IPS-NIHi7 (cell line): ENCODE results near the gene CORT.
"Not testable (repeated sequence)": the region's sequence is repeated elsewhere in the genome, so short reads cannot be mapped to it uniquely, and the experiment has no call there.

ENCODE experiments used
- DNase-seq: peaks from one replicate; pipeline ENCODE4 v3.0.0; 2012; ENCODE audit warnings: mixed read lengths; ENCODE audit errors: extremely low spot score

Gene CORT

DNA sequence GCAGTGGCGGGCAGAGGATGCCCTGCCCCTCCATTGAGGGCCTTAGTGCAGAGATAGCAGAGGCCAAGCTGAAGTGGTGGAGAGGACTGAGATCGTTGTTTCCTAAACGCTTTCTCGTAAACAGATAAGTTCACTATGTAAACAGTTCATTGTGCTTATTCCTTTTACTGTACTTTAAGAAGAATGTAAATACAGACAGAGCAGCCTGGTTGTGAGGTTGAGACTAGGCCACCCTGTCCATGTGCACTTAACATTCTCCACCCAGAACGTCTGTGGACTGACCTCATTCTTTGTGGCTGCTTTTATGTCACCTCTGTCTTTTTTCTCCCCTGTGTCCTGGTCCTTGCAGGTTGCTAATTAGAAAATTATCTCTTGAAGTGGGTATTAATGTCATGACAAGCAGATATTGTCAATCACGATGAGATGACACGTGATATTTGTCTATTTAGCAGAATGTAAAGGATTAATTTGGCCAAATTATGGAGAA is 11.1 kb upstream of the CORT start:
- no peak for DNase-seq

DNA sequence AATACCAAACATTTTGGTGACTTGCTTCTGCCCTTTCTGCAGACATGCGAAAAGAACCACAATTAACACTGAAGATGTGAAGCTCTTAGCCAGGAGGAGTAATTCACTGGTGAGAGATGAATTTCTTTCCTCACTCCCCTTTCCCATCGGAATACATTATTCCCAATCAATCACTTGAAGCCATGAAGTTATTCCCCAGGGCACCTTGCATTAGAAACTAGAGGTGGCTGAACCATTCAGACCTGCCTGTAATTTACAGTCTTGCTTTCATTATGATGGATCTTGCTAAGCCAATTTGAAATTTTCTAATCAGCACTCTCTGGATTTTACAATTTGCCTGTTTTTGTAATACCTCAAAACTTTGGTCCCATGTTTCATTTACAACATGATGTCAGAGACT is 9.5 kb upstream of the CORT start:
- no peak for DNase-seq

DNA sequence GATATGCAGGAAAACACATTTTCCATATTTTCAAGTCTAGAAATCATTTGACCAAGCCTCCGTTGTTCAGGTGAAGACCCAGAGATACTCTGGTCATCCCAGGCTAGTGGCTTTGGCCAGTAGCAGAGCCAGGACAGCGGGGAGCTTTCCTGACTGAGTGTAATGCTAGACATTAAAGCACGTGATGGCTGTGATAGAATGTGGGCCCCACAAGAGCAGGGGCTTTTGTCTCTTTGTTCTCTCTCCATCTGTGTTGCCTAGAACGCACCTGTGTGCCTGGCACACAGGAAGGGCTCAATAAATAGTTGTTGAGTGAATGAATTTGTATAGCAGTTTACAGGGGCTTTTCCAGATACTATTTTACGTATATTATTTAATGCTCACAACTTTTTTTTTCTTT is 9.0 kb upstream of the CORT start:
- DNase-seq = no peak

DNA sequence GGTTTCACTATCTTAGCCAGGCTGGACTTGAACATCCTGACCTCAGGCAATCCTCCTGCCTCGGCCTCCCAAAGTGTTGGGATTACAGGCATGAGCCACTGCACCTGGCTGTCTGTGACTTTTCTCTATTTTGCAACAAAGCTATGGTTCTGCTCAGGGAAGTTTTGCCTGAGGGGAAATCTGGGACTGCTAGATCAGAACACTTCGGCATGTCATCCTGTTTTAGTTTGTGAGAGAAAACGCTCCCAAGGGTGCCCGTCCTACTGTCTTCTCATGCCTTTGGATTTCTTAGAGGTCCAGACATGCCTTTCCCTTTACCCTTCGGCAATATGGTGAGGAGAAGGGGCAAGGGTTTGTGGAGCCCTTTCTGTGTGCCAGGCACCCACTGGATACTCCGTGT is 5.6 kb upstream of the CORT start:
- DNase-seq = no peak

DNA sequence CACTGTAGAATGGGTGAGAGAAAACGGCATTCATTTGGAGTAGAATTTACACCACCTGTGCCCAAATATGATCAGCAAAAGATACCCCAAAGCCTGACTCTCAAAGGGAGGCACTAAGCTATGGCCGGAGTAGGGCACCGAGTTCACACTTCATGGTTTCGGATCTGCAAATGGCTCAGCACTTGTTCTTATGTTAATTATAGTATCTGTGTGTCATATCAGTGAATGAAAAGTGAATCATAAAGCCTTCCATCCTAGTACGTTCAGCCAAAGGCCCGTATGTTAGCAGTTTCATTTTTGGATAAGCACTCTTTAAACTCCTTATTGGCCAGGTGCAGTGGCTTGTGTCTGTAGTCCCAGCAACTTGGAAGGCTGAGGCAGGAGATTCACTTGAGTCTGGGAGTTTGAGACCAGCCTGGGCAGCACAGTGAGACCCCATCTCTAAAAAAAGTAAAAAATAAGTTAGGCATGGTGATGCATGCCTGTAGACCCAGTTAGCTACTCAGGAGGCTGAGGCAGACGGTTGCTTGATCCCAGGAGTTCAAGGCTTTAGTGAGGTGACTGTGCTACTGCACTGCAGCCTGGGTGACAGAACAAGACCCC is 4.9 kb upstream of the CORT start:
- no peak for DNase-seq

DNA sequence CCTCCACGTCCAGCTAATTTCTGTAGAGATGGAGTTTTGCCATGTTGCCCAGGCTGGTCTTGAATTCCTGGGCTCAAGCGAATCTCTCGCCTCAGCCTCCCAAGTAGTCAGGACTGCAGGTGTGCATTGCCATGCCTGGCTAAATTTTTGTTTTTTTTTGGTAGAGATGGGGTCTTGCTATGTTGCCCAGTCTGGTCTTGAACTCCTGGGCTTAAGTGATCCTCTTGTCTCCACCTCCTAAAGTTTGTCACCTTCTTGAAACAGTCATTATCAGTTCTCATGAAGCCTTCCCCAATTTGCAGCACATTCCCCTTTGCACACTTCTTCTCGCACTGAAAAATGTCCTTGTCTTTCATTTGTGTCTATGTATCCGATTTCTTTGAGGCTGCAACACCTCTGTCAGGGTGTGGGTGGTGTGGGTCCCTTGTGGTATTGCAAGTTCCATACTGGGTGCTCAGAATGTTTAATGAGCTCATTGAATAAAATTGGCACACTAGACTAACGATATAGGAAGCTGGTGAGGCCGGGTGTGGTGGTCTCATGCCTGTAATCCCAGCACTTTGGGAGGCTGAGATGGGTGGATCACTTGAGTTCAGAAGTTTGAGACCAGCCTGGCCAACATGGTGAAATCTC is 2.9 kb upstream of the CORT start:
- DNase-seq = no peak

DNA sequence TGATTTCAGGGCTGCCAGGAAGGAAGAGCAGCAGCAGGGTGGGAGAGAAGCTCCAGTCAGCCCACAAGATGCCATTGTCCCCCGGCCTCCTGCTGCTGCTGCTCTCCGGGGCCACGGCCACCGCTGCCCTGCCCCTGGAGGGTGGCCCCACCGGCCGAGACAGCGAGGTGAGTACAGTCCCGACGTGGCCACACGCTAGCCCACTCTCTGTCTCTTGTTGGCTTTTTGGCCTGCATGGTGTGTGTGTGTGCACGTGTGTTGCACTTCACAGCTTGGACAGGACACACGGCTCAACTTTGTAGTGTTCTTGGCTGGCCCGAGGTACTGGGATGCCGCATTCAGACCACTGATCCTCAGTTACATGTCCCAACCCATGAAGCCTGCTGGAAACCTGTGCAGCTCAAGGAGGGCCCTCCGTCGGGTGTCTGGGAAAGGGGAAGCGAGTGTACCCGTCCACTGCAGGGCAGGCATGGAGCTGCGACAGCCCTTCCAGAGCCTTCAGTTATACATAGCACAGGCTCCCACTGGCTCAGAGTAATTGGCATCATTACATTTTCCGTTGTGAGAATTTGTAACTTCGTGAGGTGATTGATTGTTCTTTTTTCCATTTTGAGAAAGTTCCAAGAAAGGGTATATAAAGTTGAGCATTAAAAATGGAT is 454 bp downstream of the CORT start:
- DNase-seq = no peak

DNA sequence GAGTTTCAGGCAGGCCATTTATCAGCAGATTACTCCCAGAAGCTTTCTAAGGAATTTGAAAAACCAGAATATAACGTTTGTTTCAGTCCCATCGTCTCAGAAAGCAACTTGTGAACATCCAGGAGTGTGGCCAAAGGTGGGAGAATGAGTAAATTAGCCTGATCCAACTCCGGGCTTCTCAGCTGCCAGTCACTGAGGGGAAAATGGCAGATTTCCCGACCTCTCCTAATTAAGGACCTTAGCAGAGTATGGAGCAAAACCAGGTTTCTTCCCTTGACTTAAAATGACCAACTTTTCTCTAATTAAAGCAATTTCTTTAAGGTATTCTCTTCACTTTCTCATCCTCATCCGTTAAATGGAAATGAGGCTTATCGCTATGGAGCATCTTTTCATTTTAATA is 1.0 kb downstream of the CORT start:
- no peak for DNase-seq

DNA sequence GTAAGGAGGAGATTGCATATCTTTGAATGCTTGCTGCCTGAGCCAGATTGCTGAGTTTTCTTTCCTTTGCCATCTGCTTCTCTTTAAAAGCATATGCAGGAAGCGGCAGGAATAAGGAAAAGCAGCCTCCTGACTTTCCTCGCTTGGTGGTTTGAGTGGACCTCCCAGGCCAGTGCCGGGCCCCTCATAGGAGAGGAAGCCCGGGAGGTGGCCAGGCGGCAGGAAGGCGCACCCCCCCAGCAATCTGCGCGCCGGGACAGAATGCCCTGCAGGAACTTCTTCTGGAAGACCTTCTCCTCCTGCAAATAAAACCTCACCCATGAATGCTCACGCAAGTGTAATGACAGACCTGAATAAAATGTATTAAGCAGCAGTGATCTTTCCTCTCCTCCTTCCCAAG is 1.5 kb downstream of the CORT start:
- DNase-seq = peak; percentile 33

DNA sequence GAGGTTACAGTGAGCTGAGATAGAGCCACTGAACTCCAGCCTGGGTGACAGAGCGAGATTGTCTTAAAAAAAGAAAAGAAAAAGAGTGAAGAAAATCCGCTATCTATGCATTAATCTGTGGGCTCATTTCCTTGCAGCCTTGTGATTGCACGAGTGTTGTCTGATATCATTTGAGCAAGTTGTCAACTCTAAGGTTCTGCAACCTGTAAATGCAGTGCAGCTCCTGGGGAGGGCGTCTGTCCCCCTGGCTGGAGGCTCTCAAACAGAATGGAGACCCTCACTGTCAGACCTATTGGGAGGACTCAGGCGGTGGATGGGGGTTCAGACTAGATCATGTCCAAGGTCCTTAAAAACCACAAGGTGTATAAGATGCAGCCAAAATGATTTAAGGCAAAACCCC is 6.2 kb downstream of the CORT start:
- no peak for DNase-seq

DNA sequence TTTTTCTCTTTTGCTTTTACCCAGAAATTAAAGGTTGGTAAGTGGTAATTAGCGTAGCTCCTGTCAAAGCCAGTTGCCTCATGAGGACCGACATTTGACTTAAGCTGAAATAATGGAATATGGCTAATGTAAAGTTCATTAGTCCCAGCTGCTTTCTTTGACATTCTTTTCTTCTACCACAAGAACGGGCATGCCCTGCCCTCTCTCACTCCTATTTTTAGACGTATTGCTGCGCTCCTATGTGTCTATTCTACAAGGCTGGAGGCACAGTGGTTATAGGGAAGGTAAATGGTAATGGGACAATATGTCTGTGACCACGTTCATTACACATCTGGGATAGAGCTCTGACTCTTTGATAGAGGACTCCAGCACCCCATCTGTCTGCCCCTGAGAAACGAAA is 6.8 kb downstream of the CORT start:
- no peak for DNase-seq

DNA sequence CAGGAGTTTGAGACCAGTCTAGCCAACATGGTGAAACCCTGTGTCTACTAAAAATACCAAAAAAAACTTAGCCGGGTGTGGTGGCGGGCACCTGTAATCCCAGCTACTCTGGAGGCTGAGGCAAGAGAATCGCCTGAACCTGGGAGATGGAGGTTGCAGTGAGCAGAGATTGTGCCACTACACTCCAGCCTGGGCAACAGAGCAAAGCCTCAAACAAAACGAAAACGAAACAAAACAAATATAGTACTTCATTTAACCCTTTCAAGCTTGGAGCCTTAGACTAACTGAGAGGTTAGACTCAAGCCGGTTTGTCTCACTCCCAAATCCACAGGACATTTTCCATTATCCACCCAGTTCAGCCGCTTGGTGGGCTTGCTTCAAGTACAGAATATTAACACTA is 7.6 kb downstream of the CORT start:
- not testable (repeated sequence) for DNase-seq

DNA sequence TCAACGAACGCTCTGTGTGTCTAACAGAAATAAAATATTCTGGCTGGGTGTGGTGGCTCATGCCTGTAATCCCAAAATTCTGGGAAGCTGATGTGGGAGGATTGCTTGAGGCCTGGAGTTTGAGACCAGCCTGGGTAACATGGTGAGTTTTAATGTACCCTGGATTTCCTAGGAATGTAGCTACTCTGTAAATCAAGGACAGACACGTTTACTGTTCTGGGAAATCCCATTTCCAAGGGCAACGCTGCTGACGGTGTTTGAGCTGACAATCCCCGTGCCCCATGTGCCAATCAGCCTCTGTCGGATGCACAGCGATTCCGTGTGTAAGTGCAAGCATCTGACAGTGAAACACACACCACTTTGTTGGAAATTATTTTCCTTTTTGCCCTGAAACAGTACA is 8.0 kb downstream of the CORT start:
- DNase-seq = no peak

DNA sequence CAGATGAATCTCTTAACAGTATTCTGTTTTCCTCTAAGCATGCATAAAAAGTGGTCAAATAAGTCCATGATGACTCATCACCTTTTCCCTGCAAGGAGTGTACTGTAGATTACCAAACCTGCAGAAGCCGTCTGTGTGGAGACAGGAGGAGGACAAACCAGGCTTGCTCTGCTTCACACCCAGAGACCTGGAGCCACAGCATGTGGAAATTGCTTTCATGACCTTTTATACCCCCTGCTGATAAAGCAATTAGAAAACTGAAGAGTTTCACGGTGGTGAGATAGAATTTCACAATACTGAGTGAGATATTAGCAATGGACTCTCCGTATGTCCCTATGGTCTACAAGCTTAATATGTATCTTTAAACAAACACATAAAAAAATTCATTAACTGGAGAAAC is 9.4 kb downstream of the CORT start:
- no peak for DNase-seq

DNA sequence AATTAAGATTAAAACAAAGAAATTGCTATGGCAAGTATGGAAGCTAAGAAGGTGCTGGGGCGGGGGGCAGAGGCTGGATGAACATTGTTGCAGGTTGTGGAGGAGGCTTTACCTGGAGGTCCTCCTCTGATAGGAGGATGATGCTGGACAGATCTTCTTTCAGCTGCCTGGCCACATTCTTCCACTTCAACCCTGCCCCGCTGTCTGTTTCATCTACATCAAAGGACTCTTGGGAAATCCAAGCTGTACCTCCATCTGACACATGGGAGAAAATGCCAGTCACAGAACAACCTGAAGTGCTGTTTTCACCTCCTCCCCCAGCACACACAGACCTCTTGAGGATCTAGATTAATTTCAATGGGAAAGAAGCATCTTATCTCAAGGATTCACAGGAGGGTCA is 17.2 kb downstream of the CORT start:
- DNase-seq = no peak

DNA sequence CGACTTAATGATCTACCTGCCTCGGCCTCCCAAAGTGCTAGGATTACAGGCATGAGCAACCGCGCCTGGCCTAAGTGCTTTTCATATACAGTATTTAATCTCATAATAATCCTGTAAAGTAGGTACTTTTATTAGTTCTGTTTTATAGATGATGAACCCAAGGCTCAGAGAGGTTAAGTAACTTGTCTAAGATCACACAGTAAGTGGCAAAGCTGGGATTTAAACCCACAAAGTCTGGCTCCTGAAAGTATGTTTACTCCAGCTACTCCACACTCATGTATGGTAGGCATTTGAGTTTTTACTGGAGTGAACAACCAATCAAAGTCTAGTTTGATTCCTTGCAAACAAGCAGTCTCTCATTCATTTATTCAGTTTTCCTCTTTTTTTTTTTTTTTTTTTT is 20.2 kb downstream of the CORT start:
- no peak for DNase-seq

DNA sequence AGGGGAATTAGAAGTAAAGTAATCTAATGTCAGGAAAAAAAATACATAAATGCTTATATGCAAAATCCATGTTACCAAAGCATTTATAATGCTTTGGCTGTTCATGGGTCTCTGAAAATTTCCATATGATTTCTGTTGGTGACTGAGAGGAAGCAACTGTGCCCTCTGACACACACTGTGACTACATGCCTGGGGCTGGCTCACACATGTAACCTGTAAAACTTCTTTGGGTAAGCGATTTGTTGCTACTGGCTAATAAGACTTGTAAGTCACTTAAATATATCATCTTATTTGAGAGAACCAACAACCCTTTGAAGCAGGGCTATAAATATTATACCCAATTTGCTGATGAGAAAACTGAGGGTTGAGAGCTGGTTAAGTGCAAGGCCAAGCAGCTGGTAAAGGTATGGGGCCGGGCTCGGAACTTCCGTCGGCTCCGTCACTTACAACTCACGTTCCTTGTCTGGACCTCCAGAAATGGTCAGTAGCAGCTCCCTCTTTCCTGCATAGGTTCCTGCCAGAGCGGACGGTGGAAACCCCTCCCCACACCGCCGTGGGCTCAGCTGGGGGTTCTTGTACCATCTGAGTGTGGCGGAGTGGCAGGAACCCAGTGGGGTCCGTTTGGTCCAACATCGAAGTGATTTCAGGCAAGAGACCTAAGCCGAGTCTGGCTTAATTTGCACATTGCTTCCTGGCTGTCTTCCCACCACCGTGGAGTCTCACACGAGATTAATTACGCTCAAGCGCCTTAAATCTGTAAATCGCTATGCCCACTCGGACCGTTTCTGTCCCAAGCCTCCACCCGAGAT is 21.8 kb downstream of the CORT start:
- DNase-seq = no peak

DNA sequence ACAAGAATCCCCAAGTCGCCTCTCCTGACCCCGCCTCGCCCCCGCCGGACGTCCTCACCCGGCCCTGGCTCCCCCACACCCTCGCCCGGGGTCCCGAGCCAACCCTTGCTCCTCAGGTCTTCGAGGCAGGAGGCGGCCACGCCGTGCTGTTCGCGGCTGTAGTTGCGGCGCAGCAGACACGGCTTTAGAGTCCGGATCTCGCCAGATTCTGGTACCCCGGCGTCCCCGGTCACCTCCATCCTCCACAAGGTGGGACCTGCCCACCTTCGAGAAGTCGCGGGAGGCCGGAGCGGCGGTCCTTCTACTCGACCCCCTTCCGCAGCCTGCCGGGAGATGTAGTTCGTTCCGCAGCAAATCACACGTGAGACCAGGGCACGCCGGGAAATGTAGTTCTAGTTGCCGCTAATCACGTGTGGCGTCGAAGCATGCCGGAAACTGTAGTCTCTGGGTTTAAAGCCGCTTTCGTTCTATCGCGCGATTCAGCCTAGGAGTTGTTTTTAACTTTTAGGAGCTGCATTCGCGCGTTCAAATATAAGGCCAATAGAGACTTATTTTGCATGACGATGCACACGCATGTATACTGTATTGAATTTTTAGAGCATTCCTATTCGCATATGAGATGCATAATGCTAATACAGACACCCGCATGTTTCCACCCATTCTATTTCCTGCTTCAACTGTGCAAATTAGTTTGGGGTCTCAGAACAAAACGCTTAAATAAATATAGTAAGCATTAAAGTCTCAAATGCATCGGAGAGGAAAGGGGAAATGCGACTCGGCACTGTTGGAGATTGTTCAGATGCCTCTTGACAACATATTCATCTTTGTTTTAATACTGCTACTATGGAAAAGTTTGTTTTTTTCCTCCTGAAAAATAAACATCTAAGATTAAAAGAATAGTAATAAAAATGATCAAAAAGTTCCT is 22.7 kb downstream of the CORT start, which contains the start of gene DFFA:
TSS of gene DFFA (minus strand) at position 310 of the 925 bp plus-strand sequence. CDS start at position 239, 71 bp downstream.
- DNase-seq = peak; percentile 96

DNA sequence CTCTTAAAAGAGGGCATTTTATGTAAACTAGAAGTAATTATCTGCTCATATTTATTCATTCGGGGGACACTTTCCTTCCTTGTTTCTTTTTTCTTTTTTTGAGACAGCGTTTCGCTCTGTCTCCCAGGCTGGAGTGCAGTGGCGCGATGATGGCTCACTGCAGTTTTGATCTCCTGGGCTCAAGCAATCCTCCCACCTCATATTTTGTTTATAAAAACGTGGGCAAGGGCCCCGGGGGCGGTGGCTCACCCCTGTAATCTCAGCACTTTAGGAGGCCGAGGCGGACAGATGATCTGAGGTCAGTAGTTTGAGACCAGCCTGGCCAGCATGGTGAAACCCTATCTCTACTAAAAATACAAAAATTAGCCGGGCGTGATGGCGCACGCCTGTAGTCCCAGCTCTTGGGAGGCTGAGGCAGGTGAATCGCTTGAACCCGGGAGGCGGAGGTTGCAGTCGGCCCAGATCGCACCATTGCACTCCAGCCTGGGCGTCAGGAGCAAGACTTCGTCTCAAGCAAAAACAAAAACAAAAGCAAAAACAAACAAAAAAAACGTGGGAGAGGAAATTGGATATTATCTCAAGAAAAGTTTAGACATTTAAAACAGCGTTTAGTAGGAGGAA is 23.4 kb downstream of the CORT start:
- no peak for DNase-seq

DNA sequence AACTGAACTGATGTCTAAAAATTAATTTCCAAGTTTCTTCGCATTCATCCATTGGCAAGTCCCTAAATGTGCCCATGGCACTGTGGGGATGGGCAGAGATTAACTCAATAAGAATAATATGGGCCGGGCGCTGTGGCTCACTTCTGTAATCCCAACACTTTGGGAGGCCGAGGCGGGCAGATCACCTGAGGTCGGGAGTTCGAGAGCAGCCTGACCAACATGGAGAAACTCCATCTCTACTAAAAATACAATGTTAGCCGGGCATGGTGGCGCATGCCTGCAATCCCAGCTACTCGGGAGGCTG is 24.4 kb downstream of the CORT start:
- DNase-seq = not testable (repeated sequence)
